AG10803 (cell line): ENCODE data around the gene SCAANT1.

Source experiments
- DNase-seq: peaks from one replicate; pipeline ENCODE4 v3.0.0; 2010; ENCODE audit warnings: low read depth
- H3K4me3 ChIP-seq: 2 replicates; pipeline ENCODE4 v1.5.1; 2011; ENCODE audit warnings: mild to moderate bottlenecking, low read length, control low read depth
- CTCF ChIP-seq: conservative IDR thresholded peaks from 2 replicates; pipeline ENCODE4 v1.5.1; 2011; ENCODE audit warnings: mild to moderate bottlenecking, low read length, control low read depth, inconsistent platforms

SCAANT1 gene

DNA sequence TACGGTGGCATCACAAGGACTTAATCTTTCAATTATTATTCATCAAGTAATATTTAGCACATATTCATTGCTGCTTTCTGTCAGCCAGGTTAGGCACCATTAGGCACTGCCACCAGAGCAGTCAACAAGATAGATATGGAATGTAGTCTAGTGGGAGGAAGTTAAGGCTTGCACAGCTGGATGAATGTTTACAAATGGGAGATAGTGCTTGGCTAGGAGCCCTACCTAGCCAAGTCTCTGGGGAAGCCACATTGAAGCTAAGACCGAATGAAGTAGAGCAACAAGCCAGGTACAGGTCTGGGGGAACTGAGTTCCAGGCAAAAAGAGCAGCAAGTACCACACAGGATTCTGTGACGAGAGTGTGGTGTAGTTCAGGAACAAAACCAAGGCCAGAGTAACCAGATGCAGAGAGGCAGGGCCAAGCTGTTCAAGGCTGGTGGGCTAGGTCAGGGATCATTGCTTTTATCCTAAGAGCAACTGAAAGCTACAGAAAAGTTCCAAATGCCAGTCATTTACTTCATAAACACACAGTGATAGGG lies 33.4 kb upstream of the SCAANT1 start:
- no peak overlapping the region for H3K4me3 ChIP-seq
- peak; percentile 14 for DNase-seq
- TF ChIP-seq CTCF = no peak

- TF ChIP-seq CTCF = no peak
- no peak for DNase-seq
- no peak overlapping the region for H3K4me3 ChIP-seq
These were observed 31.5 kb upstream of the SCAANT1 start for GRCh38 chr3:63943678-63944077.

DNA sequence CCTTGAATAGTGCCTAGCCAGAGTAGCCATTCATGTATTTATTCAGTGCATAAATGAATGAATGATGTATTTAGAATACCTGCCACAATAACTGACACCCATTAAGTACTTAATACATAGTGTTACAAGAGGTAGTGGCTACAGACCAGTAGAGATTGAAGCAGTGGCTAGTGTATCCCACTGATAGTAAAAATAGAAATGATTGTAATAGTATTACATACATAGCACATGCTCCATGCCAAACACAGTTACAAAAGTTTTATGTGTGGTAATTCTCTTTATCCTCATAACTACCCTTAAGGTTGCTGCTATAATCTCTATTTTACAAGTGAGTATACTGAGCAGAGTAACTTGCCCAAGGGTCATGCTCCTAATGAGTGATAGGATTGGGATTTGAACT lies 30.3 kb upstream of the SCAANT1 start:
- no peak for TF ChIP-seq CTCF
- H3K4me3 ChIP-seq = no peak overlapping the region
- DNase-seq = no peak

- TF ChIP-seq CTCF = no peak
- peak; percentile 75 for DNase-seq
- no peak overlapping the region for H3K4me3 ChIP-seq
These were observed 28.2 kb upstream of the SCAANT1 start for GRCh38 chr3:63940389-63940757.

DNA sequence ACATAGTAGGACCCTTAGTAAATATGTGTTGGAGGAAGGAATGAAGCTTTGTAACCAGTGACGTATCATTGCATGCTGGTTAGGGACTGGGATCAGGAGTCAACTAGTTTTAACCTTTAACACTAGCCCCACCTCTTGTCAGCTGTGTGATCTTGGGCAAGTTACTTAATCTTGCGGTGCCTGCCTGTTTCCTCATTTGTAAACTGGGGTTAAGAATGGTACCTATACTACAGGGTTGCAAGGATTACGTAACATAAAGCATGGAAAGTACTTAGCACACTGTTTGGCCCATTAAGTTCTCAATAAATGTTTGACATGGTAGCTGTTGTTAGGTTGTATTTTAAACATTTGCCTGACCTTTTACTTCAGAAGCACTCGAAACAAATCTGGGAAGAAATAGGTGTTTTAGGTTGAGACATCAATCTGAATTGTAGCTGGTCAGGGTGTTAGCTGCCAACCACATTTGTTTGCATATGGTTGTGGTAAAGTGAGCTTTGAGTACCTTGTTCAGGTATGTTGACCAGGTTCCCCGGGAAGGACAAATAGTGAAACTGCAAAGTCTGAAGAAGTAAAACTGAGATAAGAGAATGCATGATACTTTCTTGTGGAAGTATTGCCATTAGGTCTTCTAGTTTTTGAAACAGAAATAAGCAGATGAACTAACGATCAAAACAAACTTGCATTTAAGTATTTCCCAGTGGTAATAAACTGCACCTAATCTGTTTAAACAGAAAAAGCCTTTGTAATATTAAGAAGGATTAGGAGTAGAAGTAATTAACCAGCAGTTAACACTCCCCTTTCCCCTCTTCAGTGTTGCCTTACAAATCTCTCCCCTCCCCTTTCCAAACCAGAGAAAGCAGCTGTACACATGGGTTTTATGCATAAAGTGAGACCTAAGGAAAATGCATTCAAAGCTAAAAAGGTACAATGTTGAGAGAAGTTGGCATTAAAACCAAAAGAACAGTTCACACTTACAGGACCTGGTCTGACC lies 25.8 kb upstream of the SCAANT1 start:
- no peak overlapping the region for H3K4me3 ChIP-seq
- no peak for DNase-seq
- no peak for TF ChIP-seq CTCF

DNA sequence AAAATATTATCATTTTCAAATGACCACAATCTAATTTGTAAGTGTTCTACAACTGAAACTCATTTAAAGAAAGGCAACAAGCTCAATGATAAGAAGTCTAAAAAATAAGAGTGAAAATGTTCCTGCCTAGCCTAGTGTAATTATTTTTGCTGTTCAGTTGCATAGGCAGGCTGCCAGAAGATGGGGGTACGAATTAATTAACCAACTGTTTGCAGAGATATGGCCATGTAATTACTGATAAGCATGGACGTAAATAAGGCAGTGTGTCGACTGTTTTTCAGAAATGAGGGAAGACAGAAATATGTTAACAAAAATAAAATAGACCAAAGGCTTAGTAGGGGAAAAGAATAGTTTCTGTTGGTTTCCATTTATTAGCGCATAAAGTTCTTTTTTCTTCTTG lies 24.7 kb upstream of the SCAANT1 start:
- no peak for TF ChIP-seq CTCF
- no peak overlapping the region for H3K4me3 ChIP-seq
- DNase-seq = no peak
